HEK293 (cell line): ENCODE data around the gene KRTAP10-10.

Experiments
- TCF7L2 ChIP-seq: IDR thresholded peaks from 2 replicates; pipeline ENCODE4 v1.6.1; 2011; ENCODE audit warnings: low read depth, mild to moderate bottlenecking, inconsistent platforms, low read length, moderate library complexity, borderline replicate concordance
- ZBTB20 ChIP-seq: fragments of 450-650 bp; formaldehyde crosslinking; IDR thresholded peaks from 2 replicates; pipeline ENCODE4 v1.5.1; 2016; ENCODE audit warnings: missing biosample characterization, missing genetic modification characterization
- TF ChIP-seq, protein P1 (sequence below): fragments of 450-650 bp; formaldehyde crosslinking; IDR thresholded peaks from 2 replicates; pipeline ENCODE4 v1.5.1; 2016; ENCODE audit warnings: missing biosample characterization, missing genetic modification characterization
- TF ChIP-seq, protein P2 (sequence below): fragments of 450-650 bp; formaldehyde crosslinking; IDR thresholded peaks from 2 replicates; pipeline ENCODE4 v1.5.1; 2016; ENCODE audit warnings: missing biosample characterization, missing genetic modification characterization
- TF ChIP-seq, protein P3 (sequence below): fragments of 450-650 bp; formaldehyde crosslinking; IDR thresholded peaks from 2 replicates; pipeline ENCODE4 v1.5.1; 2016; ENCODE audit warnings: missing biosample characterization, missing genetic modification characterization

DNA sequence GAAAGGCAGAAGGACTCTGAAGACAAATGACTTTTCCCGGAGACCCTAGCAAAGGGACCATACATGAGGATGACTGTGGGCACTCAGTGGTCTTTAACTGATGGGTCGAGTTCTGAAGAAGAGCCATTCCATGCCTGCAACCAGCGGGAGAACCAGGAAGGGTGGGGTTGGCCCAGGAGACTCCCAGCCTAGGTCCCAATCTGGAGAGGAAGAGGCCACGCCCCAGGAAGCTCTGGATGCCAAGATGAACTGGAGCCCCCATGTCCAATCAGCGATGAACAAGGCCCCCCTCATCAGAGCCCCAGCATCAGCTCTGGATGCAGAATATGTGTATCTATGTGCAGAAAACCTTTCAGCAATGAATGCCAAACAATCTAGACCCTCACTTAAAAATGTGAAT is 3.6 kb downstream of the KRTAP10-10 start:
- TF ChIP-seq, protein P1, sequence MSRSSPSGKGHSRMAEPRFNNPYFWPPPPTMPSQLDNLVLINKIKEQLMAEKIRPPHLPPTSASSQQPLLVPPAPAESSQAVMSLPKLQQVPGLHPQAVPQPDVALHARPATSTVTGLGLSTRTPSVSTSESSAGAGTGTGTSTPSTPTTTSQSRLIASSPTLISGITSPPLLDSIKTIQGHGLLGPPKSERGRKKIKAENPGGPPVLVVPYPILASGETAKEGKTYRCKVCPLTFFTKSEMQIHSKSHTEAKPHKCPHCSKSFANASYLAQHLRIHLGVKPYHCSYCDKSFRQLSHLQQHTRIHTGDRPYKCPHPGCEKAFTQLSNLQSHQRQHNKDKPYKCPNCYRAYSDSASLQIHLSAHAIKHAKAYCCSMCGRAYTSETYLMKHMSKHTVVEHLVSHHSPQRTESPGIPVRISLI (tag by site-specific recombination), result no peak
- TF ChIP-seq, protein P2, sequence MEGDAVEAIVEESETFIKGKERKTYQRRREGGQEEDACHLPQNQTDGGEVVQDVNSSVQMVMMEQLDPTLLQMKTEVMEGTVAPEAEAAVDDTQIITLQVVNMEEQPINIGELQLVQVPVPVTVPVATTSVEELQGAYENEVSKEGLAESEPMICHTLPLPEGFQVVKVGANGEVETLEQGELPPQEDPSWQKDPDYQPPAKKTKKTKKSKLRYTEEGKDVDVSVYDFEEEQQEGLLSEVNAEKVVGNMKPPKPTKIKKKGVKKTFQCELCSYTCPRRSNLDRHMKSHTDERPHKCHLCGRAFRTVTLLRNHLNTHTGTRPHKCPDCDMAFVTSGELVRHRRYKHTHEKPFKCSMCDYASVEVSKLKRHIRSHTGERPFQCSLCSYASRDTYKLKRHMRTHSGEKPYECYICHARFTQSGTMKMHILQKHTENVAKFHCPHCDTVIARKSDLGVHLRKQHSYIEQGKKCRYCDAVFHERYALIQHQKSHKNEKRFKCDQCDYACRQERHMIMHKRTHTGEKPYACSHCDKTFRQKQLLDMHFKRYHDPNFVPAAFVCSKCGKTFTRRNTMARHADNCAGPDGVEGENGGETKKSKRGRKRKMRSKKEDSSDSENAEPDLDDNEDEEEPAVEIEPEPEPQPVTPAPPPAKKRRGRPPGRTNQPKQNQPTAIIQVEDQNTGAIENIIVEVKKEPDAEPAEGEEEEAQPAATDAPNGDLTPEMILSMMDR (tag by site-specific recombination), result no peak
- TF ChIP-seq ZBTB20 (no peak), TCF7L2 (no peak)
- TF ChIP-seq, protein P3, sequence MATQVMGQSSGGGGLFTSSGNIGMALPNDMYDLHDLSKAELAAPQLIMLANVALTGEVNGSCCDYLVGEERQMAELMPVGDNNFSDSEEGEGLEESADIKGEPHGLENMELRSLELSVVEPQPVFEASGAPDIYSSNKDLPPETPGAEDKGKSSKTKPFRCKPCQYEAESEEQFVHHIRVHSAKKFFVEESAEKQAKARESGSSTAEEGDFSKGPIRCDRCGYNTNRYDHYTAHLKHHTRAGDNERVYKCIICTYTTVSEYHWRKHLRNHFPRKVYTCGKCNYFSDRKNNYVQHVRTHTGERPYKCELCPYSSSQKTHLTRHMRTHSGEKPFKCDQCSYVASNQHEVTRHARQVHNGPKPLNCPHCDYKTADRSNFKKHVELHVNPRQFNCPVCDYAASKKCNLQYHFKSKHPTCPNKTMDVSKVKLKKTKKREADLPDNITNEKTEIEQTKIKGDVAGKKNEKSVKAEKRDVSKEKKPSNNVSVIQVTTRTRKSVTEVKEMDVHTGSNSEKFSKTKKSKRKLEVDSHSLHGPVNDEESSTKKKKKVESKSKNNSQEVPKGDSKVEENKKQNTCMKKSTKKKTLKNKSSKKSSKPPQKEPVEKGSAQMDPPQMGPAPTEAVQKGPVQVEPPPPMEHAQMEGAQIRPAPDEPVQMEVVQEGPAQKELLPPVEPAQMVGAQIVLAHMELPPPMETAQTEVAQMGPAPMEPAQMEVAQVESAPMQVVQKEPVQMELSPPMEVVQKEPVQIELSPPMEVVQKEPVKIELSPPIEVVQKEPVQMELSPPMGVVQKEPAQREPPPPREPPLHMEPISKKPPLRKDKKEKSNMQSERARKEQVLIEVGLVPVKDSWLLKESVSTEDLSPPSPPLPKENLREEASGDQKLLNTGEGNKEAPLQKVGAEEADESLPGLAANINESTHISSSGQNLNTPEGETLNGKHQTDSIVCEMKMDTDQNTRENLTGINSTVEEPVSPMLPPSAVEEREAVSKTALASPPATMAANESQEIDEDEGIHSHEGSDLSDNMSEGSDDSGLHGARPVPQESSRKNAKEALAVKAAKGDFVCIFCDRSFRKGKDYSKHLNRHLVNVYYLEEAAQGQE (tag by site-specific recombination), result no peak
